Measurements from ENCODE around the gene AK8.

DNA sequence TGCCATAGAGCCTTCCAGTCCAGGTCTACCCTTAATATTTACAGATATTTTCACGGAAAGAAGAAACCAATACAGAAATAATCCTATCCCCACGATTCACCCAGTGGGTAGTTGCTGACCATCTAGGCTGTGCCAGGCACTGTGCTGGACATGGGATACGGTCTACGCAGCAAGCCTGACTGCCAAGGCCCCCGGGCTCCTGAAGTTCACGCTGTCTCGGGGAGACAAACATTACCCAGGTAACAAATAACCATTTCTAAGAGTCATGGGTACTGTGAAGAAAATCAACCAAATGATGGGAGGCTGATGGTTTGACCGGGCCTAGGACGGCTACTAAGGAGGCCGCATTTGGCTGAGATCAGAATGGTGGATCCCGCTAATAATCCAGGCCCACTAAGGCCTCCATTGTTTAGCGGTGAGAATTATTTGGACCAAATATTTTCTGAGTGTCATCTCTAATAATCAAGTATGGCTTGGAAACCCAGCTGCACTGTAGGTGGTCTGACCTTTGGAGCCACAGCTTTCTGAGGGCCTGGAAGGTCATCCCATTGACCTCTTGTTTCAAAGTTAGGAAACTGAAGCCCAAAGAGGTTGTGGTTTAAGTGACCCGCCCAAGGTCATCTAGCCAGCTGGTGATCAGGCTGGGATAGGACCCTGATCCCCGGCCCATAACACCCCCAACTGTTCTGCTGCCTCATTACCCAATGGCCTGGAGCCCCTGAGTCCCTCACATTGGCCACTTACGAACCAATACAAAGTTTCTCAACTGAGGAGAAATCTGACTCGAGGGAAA lies 82.4 kb downstream of the AK8 start:
- TF ChIP-seq, protein P1, sequence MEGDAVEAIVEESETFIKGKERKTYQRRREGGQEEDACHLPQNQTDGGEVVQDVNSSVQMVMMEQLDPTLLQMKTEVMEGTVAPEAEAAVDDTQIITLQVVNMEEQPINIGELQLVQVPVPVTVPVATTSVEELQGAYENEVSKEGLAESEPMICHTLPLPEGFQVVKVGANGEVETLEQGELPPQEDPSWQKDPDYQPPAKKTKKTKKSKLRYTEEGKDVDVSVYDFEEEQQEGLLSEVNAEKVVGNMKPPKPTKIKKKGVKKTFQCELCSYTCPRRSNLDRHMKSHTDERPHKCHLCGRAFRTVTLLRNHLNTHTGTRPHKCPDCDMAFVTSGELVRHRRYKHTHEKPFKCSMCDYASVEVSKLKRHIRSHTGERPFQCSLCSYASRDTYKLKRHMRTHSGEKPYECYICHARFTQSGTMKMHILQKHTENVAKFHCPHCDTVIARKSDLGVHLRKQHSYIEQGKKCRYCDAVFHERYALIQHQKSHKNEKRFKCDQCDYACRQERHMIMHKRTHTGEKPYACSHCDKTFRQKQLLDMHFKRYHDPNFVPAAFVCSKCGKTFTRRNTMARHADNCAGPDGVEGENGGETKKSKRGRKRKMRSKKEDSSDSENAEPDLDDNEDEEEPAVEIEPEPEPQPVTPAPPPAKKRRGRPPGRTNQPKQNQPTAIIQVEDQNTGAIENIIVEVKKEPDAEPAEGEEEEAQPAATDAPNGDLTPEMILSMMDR (IDR thresholded peaks at IDR 0.05): no peak
- TF ChIP-seq POLR2A (IDR thresholded peaks at IDR 0.05): no peak
